Measurements from ENCODE around the gene SLK. TPM values are rescaled to one million over a fixed set of nuclear protein-coding genes. Genes with fewer than 3 reads are reported as not detected.

Gene SLK
- total RNA-seq, 1 donor from 2014 or later: 42.7 TPM

DNA sequence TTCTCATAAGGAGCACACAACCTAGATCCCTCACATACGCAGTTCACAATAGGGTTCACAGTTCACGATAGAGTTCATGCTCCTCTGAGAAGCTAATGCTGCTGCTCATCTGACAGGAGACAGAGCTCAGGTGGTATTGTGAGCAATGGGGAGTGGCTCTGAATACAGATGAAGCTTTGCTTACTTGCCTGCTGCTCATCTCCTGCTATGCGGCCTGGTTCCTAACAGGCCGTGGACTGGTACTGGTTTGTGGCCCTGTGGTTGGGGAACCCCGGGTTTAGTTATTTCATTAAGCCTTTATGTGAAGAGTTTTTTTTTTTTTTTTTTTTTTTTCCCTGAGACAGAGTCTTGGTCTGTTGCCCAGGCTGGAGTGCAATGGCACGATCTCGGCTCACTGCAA is 19.4 kb downstream of the SLK start:
- TF ChIP-seq, protein P1, sequence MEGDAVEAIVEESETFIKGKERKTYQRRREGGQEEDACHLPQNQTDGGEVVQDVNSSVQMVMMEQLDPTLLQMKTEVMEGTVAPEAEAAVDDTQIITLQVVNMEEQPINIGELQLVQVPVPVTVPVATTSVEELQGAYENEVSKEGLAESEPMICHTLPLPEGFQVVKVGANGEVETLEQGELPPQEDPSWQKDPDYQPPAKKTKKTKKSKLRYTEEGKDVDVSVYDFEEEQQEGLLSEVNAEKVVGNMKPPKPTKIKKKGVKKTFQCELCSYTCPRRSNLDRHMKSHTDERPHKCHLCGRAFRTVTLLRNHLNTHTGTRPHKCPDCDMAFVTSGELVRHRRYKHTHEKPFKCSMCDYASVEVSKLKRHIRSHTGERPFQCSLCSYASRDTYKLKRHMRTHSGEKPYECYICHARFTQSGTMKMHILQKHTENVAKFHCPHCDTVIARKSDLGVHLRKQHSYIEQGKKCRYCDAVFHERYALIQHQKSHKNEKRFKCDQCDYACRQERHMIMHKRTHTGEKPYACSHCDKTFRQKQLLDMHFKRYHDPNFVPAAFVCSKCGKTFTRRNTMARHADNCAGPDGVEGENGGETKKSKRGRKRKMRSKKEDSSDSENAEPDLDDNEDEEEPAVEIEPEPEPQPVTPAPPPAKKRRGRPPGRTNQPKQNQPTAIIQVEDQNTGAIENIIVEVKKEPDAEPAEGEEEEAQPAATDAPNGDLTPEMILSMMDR (IDR thresholded peaks at IDR 0.05): no peak
- H3K9ac ChIP-seq: no peak overlapping the region
- Mint-ChIP-seq H3K27me3 (ENCODE audit: insufficient read depth, low read depth) (no peaks in the 10 kb centered on the region), H3K4me3 (no peak overlapping the region), H3K27ac (no peak overlapping the region), H3K4me1 (peaks cover 10% of the 10 kb centered on the region), H3K9me3 (peaks cover 2% of the 10 kb centered on the region), H3K36me3 (peaks cover 6% of the 10 kb centered on the region)
- peaks cover 33% of the 10 kb centered on the region for H4K20me1 ChIP-seq (ENCODE audit: low read depth)
- no peaks in the 10 kb centered on the region for H3K27me3 ChIP-seq
- H2AFZ ChIP-seq (replicated peaks): no peak overlapping the region
- H3K27ac ChIP-seq: no peak overlapping the region
- H3K9me3 ChIP-seq (ENCODE audit: low read depth): no peaks in the 10 kb centered on the region
- H3K4me2 ChIP-seq: no peak overlapping the region
- no peaks in the 10 kb centered on the region for H3K4me1 ChIP-seq
- no peaks in the 10 kb centered on the region for H3K36me3 ChIP-seq
- H3K79me2 ChIP-seq (ENCODE audit: low read depth): peaks cover 35% of the 10 kb centered on the region
- no peak for DNase-seq (ENCODE audit: low spot score)
- H3F3A ChIP-seq (ENCODE audit: low read depth): no peaks in the 10 kb centered on the region
- no peak overlapping the region for H3K4me3 ChIP-seq

DNA sequence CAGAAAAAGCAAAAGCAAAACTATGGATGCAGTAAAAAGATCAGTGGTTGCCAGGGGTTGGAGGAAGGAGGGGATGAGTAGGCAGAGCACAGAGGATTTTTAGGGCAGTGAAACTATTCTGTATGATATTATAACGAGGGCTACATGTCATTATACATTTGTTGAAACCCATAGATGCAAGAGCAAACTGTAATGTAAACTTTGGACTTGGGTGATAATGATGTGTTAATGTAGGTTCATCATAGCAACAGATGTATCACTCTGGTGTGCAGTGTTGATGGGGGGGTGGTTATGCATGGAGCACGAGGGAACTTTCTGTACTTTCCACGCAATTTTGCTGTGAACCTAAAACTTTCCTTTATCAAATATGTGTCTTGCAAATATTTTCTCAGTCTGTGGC is 23.2 kb downstream of the SLK start:
- H2AFZ ChIP-seq (replicated peaks): no peak overlapping the region
- H3K27ac Mint-ChIP-seq: no peak overlapping the region
- TF ChIP-seq, protein P1 (IDR thresholded peaks at IDR 0.05): no peak
- TF ChIP-seq EZH2 (IDR thresholded peaks at IDR 0.05) (no peak), EZH2phosphoT487 (IDR thresholded peaks at IDR 0.05) (no peak)

DNA sequence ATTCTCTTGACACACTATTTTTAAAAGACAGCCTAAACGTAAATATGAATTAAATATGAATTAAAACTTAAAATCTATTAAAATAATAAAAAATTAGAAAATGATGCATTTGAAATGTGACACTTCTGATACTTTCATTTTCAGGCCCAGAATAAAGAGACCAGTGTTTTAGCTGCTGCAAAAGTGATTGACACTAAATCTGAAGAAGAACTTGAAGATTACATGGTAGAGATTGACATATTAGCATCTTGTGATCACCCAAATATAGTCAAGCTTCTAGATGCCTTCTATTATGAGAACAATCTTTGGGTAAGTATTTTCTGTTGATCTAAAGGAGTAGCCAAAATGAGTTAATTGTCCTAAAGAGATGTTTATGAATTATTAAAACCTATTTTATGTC is 23.6 kb downstream of the SLK start:
- Histone ChIP-seq H3K4me1 (no peaks in the 10 kb centered on the region), H3K4me3 (no peak overlapping the region), H3K36me3 (peaks cover 4% of the 10 kb centered on the region), H3K79me2 (ENCODE audit: low read depth) (peaks cover 9% of the 10 kb centered on the region), H3F3A (ENCODE audit: low read depth) (no peaks in the 10 kb centered on the region), H3K27ac (no peak overlapping the region), H4K20me1 (ENCODE audit: low read depth) (peaks cover 4% of the 10 kb centered on the region), H3K9me3 (ENCODE audit: low read depth) (no peaks in the 10 kb centered on the region), H2AFZ (replicated peaks) (no peak overlapping the region), H3K4me2 (no peak overlapping the region), H3K27me3 (no peaks in the 10 kb centered on the region), H3K9ac (no peak overlapping the region)
- no peaks in the 10 kb centered on the region for H3K27me3 Mint-ChIP-seq (ENCODE audit: insufficient read depth, low read depth)
- DNase-seq (ENCODE audit: low spot score): no peak
- H3K36me3 Mint-ChIP-seq: peaks cover 17% of the 10 kb centered on the region
- no peak overlapping the region for H3K27ac Mint-ChIP-seq
- H3K4me3 Mint-ChIP-seq: no peak overlapping the region
- no peaks in the 10 kb centered on the region for H3K4me1 Mint-ChIP-seq
- no peak for TF ChIP-seq EZH2phosphoT487 (IDR thresholded peaks at IDR 0.05)
- TF ChIP-seq EZH2 (IDR thresholded peaks at IDR 0.05): no peak
- TF ChIP-seq, protein P1 (IDR thresholded peaks at IDR 0.05): no peak
- H3K9me3 Mint-ChIP-seq: no peaks in the 10 kb centered on the region

More for the DNA sequence above, 23.2 kb downstream of the SLK start:
- Histone ChIP-seq H3F3A (ENCODE audit: low read depth) (no peaks in the 10 kb centered on the region), H4K20me1 (ENCODE audit: low read depth) (peaks cover 4% of the 10 kb centered on the region), H3K27me3 (no peaks in the 10 kb centered on the region), H3K4me3 (no peak overlapping the region), H3K27ac (no peak overlapping the region), H3K4me2 (no peak overlapping the region), H3K9ac (no peak overlapping the region), H3K4me1 (no peaks in the 10 kb centered on the region), H3K79me2 (ENCODE audit: low read depth) (peaks cover 10% of the 10 kb centered on the region), H3K9me3 (ENCODE audit: low read depth) (no peaks in the 10 kb centered on the region), H3K36me3 (peaks cover 4% of the 10 kb centered on the region)
- no peak for DNase-seq (ENCODE audit: low spot score)
- Mint-ChIP-seq H3K4me1 (no peaks in the 10 kb centered on the region), H3K9me3 (no peaks in the 10 kb centered on the region), H3K36me3 (peaks cover 17% of the 10 kb centered on the region), H3K4me3 (no peak overlapping the region), H3K27me3 (ENCODE audit: insufficient read depth, low read depth) (no peaks in the 10 kb centered on the region)

Data from neural progenitor cell (in vitro differentiated cells).